ENCODE measurements around the gene ATP5ME.
"Not testable (repeated sequence)": the region's sequence is repeated elsewhere in the genome, so short reads cannot be mapped to it uniquely, and the experiment has no call there.

- TF ChIP-seq ZNF70 (CRISPR knock-in tag; IDR thresholded peaks at IDR 0.05); RARB (CRISPR knock-in tag; IDR thresholded peaks at IDR 0.05); TCF4 (CRISPR knock-in tag; IDR thresholded peaks at IDR 0.05; ENCODE audit: borderline replicate concordance); SNAI2 (CRISPR knock-in tag; IDR thresholded peaks at IDR 0.05); ARNTL (CRISPR knock-in tag; IDR thresholded peaks at IDR 0.05; ENCODE audit: borderline replicate concordance, low read depth); ZFP30 (CRISPR knock-in tag; IDR thresholded peaks at IDR 0.05); CSRNP3 (CRISPR knock-in tag; IDR thresholded peaks at IDR 0.05): not testable (repeated sequence)
Measured at GRCh38 chr4:635066-635835, 38.8 kb downstream of the ATP5ME start.

Measured in SK-N-SH treated with all-trans-retinoic acid at 6 μM for 48 hours (cell line).